ENCODE data around the gene MAST1.

DNA sequence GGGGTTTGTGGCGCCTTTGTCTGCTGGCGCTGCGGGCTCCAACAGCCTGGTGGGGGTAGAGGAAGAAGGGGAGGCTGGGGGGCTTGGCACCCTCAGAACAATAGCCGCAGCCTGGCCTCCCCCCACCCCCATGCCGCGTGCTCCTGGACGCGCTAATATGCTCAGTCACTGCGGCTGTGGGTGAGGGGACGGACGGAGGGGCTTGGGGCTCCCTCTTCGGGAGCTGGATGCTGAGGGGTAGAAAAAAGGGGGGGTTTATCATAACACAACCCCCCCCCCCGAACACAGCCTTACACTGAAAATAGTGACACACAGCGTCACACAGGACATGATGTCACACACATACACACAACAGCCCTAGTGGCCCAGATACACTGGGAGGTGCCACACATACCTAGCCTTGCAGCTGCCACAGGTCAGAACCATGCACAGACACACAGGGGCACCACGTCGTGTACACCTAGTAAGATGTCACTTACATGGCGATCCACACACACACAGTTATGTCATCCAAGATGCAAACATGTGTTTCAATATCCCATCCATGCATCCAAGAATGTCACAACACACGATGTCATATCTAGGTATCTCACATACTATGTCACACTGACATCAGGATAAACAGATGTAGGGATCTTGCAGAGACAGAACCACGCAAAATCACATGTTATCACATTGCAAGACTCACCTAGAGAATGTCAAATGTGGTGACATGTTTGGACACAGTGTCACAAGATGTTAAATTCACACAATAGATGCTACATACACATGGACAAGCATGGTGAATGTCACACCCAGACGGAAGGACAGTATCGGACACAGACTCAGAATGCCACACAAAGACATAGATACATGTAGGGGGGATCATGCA lies 806 bp downstream of the MAST1 start:
- TF ChIP-seq, protein P1, sequence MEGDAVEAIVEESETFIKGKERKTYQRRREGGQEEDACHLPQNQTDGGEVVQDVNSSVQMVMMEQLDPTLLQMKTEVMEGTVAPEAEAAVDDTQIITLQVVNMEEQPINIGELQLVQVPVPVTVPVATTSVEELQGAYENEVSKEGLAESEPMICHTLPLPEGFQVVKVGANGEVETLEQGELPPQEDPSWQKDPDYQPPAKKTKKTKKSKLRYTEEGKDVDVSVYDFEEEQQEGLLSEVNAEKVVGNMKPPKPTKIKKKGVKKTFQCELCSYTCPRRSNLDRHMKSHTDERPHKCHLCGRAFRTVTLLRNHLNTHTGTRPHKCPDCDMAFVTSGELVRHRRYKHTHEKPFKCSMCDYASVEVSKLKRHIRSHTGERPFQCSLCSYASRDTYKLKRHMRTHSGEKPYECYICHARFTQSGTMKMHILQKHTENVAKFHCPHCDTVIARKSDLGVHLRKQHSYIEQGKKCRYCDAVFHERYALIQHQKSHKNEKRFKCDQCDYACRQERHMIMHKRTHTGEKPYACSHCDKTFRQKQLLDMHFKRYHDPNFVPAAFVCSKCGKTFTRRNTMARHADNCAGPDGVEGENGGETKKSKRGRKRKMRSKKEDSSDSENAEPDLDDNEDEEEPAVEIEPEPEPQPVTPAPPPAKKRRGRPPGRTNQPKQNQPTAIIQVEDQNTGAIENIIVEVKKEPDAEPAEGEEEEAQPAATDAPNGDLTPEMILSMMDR (IDR thresholded peaks at IDR 0.05; ENCODE audit: low read length), result no peak
- TF ChIP-seq EZH2phosphoT487 (IDR thresholded peaks at IDR 0.05; ENCODE audit: low read length) (no peak), EZH2 (optimal IDR thresholded peaks at IDR 0.05; ENCODE audit: low read depth, low read length) (no peak)

Data from MM.1S (cell line).